Amniotic epithelial cell (primary cell): ENCODE measurements around the gene CYBB.

Source experiments
- DNase-seq: peaks from one replicate; pipeline ENCODE4 v3.0.0-alpha.2; 2010; ENCODE audit warnings: low read depth

Gene CYBB

DNA sequence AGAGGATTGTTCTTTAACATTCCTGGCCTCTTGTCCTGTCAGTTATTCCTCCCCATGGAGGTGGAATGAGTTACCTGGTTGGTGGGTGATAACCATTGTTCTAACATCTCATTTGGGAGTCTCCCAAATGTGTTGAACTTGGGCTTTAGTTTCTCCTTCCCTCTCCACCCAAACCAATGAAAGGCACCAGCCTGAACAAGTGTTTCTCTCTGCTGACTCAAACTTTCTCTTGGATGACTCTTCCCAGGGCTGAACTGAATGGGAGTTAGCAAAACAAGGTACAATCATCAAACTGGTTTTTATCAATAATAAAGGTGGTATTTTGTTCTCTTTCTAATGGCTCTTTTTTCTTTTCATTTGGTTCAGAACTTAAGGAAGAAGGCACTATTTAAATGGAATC, 64.8 kb downstream of the CYBB start:
- DNase-seq: no peak

DNA sequence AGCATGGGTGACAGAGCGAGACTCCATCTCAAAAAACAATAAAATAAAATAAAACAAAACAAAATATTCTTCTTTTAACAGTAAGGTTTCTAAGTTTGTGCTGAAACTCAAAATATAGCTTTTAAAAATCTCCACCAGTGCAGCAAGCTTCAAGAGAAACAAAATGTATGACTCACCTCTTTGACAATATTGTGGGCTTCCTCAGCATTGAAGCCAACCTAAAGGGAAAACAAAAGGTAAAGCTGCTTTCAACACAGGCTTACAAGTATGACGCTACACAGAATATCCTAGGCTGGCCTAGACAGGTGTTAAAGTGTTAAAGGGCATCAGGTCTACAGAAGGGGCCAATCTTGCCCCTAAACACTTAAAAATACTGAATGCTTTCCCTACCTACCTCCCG, 66.3 kb downstream of the CYBB start:
- peak; percentile 24 for DNase-seq

DNA sequence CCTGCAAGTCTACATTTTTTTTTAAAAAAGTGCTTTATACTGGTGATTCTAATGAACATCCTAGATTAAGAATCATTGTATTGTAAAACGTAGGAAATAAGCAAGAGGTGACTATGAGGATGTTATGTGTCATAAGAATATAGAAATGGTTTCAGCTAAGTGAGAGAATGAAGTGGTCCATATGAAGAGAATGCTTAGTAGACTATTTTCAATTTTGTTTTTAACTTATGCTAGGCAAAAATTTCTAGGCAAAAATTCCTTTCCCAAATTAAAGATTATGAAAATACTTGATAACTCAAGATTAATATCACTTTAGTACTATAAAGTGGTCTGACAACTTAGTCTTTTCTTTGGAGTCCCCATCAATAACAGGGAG, 66.7 kb downstream of the CYBB start:
- DNase-seq: no peak

DNA sequence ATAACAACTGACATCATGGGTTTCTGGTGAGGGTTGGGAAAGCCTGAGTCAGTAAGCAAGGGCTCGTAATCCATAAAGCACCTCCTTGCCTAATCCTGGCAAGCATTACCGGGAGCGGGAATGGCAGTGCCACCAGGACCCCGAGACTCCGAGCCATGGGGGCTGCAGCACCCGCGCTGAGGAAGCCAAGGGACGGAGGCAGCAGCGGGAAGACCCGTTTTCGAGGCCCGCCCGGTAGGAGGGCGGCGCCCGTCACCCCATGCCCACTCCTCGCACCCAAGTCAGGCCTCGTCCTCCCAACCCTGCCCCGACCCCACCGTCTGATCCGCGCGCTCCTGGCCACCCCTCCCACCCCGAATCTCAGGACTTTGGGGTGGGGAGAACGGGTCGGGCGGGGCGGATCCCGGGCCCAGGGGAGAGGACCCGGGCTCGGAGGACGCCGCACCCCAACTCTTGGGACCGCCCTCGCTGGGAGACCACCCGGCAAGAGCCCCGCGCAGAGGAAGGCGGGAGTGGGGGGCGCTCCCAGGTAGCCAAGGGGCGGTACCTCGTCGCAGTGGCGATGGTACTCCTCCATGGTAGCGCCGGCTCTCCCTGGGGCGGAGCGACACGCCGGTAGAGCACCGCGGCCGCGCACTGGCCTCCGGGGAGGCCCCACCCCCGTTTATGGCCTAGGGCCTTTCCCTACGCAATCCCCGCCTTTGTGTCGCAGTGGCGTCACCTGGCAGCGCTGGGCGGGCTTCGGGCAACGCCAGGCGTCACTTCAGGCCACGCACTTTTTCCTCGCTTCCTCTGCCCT, 67.3 kb downstream of the CYBB start, which contains the start of gene DYNLT3:
Gene DYNLT3 (minus strand): TSS at position 638 of the 799 bp plus-strand sequence. CDS start 61 bp downstream, at position 577.
- peak; percentile 72 for DNase-seq

DNA sequence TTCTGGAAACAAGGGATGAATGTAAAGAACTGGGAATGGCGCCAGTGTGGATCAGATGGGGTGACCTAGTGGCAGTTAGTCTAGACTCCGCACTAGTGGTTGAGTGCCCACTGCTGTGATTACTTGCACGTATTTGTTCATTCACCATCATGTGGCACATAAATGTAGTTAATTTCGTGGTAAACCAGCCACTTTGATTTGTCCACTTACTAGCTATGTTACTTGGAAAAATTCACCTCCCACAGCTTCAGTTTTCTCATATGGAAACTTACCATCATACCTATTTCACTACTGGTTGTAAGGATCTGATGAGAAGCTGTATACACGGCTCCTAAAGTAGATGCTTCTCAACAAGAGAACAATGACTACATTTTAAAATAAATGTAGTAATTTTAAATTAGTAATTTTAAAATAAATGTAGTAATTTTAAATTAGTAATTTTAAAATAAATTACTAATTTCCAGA, 67.9 kb downstream of the CYBB start:
- no peak for DNase-seq

DNA sequence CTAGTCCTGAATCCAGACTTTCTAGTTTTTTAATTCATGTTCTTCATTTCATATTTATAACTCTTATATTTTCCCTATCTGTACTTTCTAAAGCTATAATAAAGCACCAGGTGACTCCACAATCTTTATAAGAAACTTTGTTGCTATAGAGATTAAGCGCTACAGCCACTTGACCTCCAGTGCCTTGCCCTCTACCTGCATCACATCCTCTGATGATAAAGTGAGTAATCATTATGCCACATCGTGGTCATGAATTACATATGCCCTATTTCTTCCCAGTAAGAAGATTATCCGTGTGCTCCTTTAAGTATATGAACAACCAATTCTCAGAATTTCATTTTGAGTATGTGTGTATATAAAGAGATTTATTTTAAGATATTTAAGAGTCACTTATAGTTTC, 74.3 kb downstream of the CYBB start:
- no peak for DNase-seq

DNA sequence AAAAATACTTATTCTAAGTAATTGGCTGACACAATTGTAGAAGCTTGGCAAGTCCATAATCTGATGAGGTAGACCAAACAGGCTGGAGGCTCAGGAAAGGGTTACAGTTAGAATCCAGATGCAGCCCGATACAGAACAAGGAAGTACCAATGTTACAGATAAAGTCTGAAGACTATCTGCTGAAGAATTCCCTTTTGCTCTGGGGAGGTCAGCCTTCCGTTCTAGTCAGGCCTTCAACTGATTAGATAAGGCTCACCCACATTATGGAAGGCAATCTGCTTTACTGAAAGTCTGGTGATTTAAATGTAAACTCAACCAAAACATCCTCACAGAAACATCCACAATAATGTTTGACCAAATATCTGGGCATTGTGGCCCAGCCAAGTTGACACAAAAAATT, 74.9 kb downstream of the CYBB start:
- no peak for DNase-seq

DNA sequence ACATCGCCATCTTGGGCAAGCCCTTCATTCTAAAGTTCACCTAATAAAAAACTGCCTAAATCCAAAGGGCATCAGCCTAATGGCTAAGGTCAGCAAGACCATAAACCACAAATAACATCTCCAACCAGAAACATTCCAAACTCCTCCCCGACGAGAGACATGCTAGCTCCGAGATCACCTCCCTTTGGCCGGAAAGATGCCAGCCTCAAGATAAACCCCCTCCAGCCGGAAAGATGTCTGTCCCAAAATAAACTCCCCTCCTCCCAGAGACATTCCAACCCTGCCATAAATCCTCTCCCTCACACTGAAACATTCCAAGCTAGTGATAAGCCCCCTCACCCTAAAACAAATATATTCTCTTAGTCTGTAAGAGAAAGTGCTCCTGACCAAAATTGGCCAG, 80.9 kb downstream of the CYBB start:
- no peak for DNase-seq

DNA sequence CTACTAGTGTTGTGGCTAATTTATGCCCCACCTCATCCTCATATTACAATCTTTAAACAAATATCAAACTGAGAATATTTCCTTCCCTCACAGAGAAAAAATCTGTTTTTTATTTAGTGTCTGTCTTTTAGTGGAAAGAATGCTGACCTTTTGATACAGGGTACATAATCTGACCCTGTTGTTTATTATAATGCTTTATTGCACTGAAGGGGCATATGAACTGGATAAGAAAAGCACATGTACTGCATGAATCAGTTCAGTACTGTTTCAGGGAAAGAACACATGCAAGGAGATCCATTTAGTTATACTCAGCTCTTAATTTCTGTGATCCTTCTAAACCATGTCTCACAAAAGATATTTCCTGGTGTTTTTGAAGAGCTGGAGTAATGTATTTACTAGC, 83.0 kb downstream of the CYBB start:
- no peak for DNase-seq
